Fibroblast of villous mesenchyme (primary cell): ENCODE results near the gene METTL16. TPM values are rescaled to one million over a fixed set of nuclear protein-coding genes. Genes with fewer than 3 reads are reported as not detected.

Experiments
- DNase-seq: peaks from one replicate; pipeline ENCODE4 v3.0.0-alpha.2; 2010; ENCODE audit warnings: low read depth
- H3K4me3 ChIP-seq: 2 replicates; pipeline ENCODE4 v1.5.1; 2011; ENCODE audit warnings: low read depth, mild to moderate bottlenecking, low read length
- total RNA-seq: library from RNA; depleted of rRNA; stranded (reverse); fragments of >200 nt; gene quantifications from 2 replicates; pipeline ENCODE4 v1.2.3, GENCODE V29; 2012
- TF ChIP-seq, protein P1 (sequence below): IDR thresholded peaks from 2 replicates; pipeline ENCODE4 v1.5.1; 2012; ENCODE audit warnings: low read depth, mild to moderate bottlenecking, low read length; ENCODE audit not compliant: insufficient read depth

The METTL16 gene
- total RNA-seq, 1 donor, result 16.8 TPM

- TF ChIP-seq, protein P1, sequence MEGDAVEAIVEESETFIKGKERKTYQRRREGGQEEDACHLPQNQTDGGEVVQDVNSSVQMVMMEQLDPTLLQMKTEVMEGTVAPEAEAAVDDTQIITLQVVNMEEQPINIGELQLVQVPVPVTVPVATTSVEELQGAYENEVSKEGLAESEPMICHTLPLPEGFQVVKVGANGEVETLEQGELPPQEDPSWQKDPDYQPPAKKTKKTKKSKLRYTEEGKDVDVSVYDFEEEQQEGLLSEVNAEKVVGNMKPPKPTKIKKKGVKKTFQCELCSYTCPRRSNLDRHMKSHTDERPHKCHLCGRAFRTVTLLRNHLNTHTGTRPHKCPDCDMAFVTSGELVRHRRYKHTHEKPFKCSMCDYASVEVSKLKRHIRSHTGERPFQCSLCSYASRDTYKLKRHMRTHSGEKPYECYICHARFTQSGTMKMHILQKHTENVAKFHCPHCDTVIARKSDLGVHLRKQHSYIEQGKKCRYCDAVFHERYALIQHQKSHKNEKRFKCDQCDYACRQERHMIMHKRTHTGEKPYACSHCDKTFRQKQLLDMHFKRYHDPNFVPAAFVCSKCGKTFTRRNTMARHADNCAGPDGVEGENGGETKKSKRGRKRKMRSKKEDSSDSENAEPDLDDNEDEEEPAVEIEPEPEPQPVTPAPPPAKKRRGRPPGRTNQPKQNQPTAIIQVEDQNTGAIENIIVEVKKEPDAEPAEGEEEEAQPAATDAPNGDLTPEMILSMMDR, result no peak
- no peak for DNase-seq
- H3K4me3 ChIP-seq, result no peak overlapping the region
Observed at GRCh38 chr17:2388683-2389055, 123.0 kb downstream of the METTL16 start.

- no peak for DNase-seq
- TF ChIP-seq, protein P1, result no peak
- no peak overlapping the region for H3K4me3 ChIP-seq
Observed at GRCh38 chr17:2388020-2388682, 123.5 kb downstream of the METTL16 start.

DNA sequence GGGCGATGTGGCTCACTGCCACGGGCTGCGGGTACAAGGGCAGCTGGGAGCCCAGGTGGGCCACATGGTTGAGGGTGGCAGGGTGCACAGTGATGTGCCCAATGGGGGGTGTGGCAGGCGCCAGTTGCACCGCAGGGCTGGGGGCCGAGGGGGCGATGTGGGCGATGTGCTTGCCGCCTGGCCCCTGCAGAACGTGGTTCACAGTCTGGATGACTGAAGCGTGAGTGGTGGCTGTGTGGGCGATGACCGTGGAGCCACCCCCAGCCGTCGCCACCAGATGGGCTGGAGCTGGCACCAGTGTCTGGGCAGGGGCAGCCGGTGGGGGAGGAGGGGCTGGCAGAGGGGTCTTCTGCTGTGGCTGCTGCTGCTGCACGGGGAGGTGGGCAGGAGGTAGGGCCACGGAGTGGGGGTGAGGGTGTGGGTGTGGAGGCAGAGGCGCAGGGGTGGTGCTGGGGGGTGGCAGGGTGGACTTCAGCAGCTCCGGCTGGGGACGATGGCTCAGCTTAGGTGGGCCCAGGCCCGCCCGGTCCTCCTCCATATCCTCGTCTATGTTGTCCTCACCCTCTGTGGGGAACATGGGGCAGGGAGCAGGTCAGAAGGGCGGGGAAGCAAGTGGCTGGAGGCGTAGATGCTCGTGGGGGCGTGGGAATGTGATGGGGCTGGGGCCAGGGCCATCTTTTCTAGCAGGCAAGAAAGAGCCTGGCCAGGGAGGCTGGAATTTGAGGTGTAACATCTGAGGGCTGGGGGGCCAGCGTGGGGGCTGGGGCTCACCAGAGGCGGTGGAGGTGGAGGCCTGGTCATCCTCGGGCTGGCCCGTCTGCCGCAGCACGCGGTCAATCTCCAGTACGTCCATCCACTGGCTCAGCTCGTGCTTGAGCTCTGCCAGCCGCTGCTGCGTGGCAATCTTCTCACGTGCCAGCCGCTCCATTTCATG lies 124.3 kb downstream of the METTL16 start:
- TF ChIP-seq, protein P1, result no peak
- DNase-seq, result no peak
- no peak overlapping the region for H3K4me3 ChIP-seq

- no peak for DNase-seq
- no peak overlapping the region for H3K4me3 ChIP-seq
- TF ChIP-seq, protein P1, result no peak
Observed at GRCh38 chr17:2386400-2387085, 125.1 kb downstream of the METTL16 start.

- no peak for DNase-seq
- TF ChIP-seq, protein P1, result no peak
- H3K4me3 ChIP-seq, result no peak overlapping the region
Observed at GRCh38 chr17:2385240-2386210, 126.2 kb downstream of the METTL16 start.
